GM23338 (cell line): Measurements from ENCODE around the gene MFSD6. TPM values are rescaled to one million over a fixed set of nuclear protein-coding genes. Genes with fewer than 3 reads are reported as not detected.

Experiments used
- ATAC-seq: fragments of 200-7000 bp; cut with Tn5 transposase; 3 replicates; pipeline ENCODE4 v1.9.1; 2020
- DNase-seq: peaks from one replicate; pipeline ENCODE4 v3.0.0-alpha.2; 2015; ENCODE audit warnings: low spot score
- H2AFZ ChIP-seq: fragments of 200-600 bp; sonication (generic); 2 replicates; pipeline ENCODE4 v1.8.0; 2016; ENCODE audit warnings: antibody characterized with exemption, mild to moderate bottlenecking, moderate library complexity
- H3F3A ChIP-seq: fragments of 200-600 bp; sonication (generic); replicated peaks from 2 replicates; pipeline ENCODE4 v1.8.0; 2017; ENCODE audit warnings: antibody characterized with exemption, mixed run types, low read depth
- H3K27ac ChIP-seq: fragments of 200-600 bp; sonication (generic); 2 replicates; pipeline ENCODE4 v1.6.1; 2016; ENCODE audit warnings: low read depth
- H3K27me3 ChIP-seq: fragments of 200-600 bp; sonication (generic); 2 replicates; pipeline ENCODE4 v1.8.0; 2016; ENCODE audit warnings: mild to moderate bottlenecking, mixed run types, moderate library complexity; ENCODE audit not compliant: insufficient read depth
- H3K36me3 ChIP-seq: fragments of 200-600 bp; sonication (generic); 2 replicates; pipeline ENCODE4 v1.8.0; 2016; ENCODE audit warnings: mild to moderate bottlenecking; ENCODE audit not compliant: insufficient read depth
- H3K4me1 ChIP-seq: fragments of 200-600 bp; sonication (generic); 2 replicates; pipeline ENCODE4 v1.8.0; 2016; ENCODE audit warnings: mild to moderate bottlenecking, moderate library complexity; ENCODE audit not compliant: insufficient read depth
- H3K4me2 ChIP-seq: fragments of 200-600 bp; sonication (generic); 2 replicates; pipeline ENCODE4 v1.7.1; 2017; ENCODE audit warnings: mixed run types
- H3K4me3 ChIP-seq: fragments of 200-600 bp; sonication (generic); 2 replicates; pipeline ENCODE4 v1.6.1; 2016; ENCODE audit warnings: mixed run types
- H3K79me2 ChIP-seq: fragments of 200-600 bp; sonication (generic); replicated peaks from 2 replicates; pipeline ENCODE4 v1.8.0; 2017; ENCODE audit warnings: mild to moderate bottlenecking; ENCODE audit not compliant: insufficient read depth
- H3K9me2 ChIP-seq: fragments of 200-600 bp; sonication (generic); 2 replicates; pipeline ENCODE4 v1.8.0; 2017; ENCODE audit not compliant: insufficient read depth
- H4K20me1 ChIP-seq: fragments of 200-600 bp; sonication (generic); replicated peaks from 2 replicates; pipeline ENCODE4 v1.8.0; 2017; ENCODE audit warnings: mild to moderate bottlenecking; ENCODE audit not compliant: insufficient read depth
- H3K27ac Mint-ChIP-seq: 2 replicates; pipeline ENCODE4 v1.8.0; 2020; ENCODE audit warnings: inconsistent platforms, mild to moderate bottlenecking, moderate library complexity, mixed read lengths
- H3K27me3 Mint-ChIP-seq: 3 replicates; pipeline ENCODE4 v1.8.0; 2022; ENCODE audit warnings: low read depth, mild to moderate bottlenecking, moderate library complexity, mixed read lengths, inconsistent platforms; ENCODE audit not compliant: insufficient read depth, poor library complexity
- H3K36me3 Mint-ChIP-seq: 3 replicates; pipeline ENCODE4 v1.8.0; 2021; ENCODE audit warnings: low read depth, mild to moderate bottlenecking, inconsistent platforms, moderate library complexity, mixed read lengths
- H3K4me1 Mint-ChIP-seq: 3 replicates; pipeline ENCODE4 v1.8.0; 2020; ENCODE audit warnings: mild to moderate bottlenecking, inconsistent platforms, mixed read lengths
- H3K4me3 Mint-ChIP-seq: 3 replicates; pipeline ENCODE4 v1.8.0; 2021; ENCODE audit warnings: moderate library complexity, mild to moderate bottlenecking, inconsistent platforms, mixed read lengths
- H3K9me3 Mint-ChIP-seq: 3 replicates; pipeline ENCODE4 v1.8.0; 2020; ENCODE audit warnings: moderate library complexity, mild to moderate bottlenecking, inconsistent platforms, mixed read lengths
- CREB1 ChIP-seq: fragments of 250-450 bp; sonication (Bioruptor Pico); IDR thresholded peaks from 2 replicates; pipeline ENCODE4 v1.5.0; 2020; ENCODE audit warnings: low read depth, mild to moderate bottlenecking, moderate library complexity
- CTCF ChIP-seq, 2 experiments: fragments of 200-600 bp in 1 of 2; sonication (generic) in 1 of 2; conservative IDR thresholded peaks; 2 replicates each; pipeline versions ENCODE4 v1.5.1 to v1.6.1; 2016 to 2017; ENCODE audit warnings: antibody characterized with exemption in 2 of 2, low read depth in 2 of 2, mild to moderate bottlenecking in 2 of 2, moderate library complexity in 1 of 2
- ETS1 ChIP-seq: IDR thresholded peaks from 2 replicates; pipeline ENCODE4 v1.6.1; 2016; ENCODE audit warnings: antibody characterized with exemption
- EZH2 ChIP-seq: fragments of 200-600 bp; sonication (generic); IDR thresholded peaks from one replicate; pipeline ENCODE4 v1.8.0; 2017; ENCODE audit warnings: antibody characterized with exemption, mild to moderate bottlenecking, low read depth; ENCODE audit not compliant: unreplicated experiment
- EZH2phosphoT487 ChIP-seq: fragments of 200-600 bp; sonication (generic); IDR thresholded peaks from one replicate; pipeline ENCODE4 v1.8.1; 2018; ENCODE audit warnings: antibody characterized with exemption; ENCODE audit not compliant: unreplicated experiment
- NANOG ChIP-seq: IDR thresholded peaks from 2 replicates; pipeline ENCODE4 v1.6.1; 2016; ENCODE audit warnings: antibody characterized with exemption, borderline replicate concordance
- POLR2AphosphoS5 ChIP-seq: IDR thresholded peaks from 2 replicates; pipeline ENCODE4 v1.6.1; 2016; ENCODE audit warnings: antibody characterized with exemption, low read depth
- STAT1 ChIP-seq: IDR thresholded peaks from one replicate; pipeline ENCODE4 v1.6.1; 2016; ENCODE audit warnings: antibody characterized with exemption; ENCODE audit not compliant: unreplicated experiment
- ZNF114 ChIP-seq: fragments of 250-450 bp; sonication (Bioruptor Pico); IDR thresholded peaks from 2 replicates; pipeline ENCODE4 v1.5.0; 2020; ENCODE audit warnings: mild to moderate bottlenecking, moderate library complexity
- ZNF331 ChIP-seq: fragments of 250-450 bp; sonication (Bioruptor Pico); IDR thresholded peaks from 2 replicates; pipeline ENCODE4 v1.5.0; 2020; ENCODE audit warnings: low read depth, mild to moderate bottlenecking, moderate library complexity
- ZNF462 ChIP-seq: fragments of 250-450 bp; sonication (Bioruptor Pico); IDR thresholded peaks from 2 replicates; pipeline ENCODE4 v1.5.0; 2020; ENCODE audit warnings: mild to moderate bottlenecking, moderate library complexity
- polyA plus RNA-seq: library from polyadenylated mRNA; unstranded; fragments of >200 nt; fragmentation: Nextera tagmentation; extraction: Ambion mirVana; gene quantifications from 2 replicates; pipeline ENCODE4 v1.2.1, GENCODE V29; 2016
- total RNA-seq: library from RNA; depleted of rRNA; stranded (reverse); fragments of >200 nt; shearing (Covaris generic); gene quantifications from 2 replicates; pipeline ENCODE4 v1.2.3, GENCODE V29; 2014

Gene MFSD6
- total and polyA plus RNA-seq, 2 experiments from 2014 or later = 2.3 to 9.6 TPM

GRCh38 chr2:190504912-190505311 lies 96.8 kb downstream of the MFSD6 start (continued):
- TF ChIP-seq CTCF (conservative IDR thresholded peaks at IDR 0.05; ENCODE audit: low read depth in 2 of 2) = no peak
- no peak for TF ChIP-seq ETS1
- TF ChIP-seq STAT1 = no peak
- TF ChIP-seq ZNF331 (CRISPR knock-in tag) = no peak
- no peak for TF ChIP-seq CREB1 (CRISPR knock-in tag)
- TF ChIP-seq NANOG = no peak
- TF ChIP-seq EZH2 = no peak
- TF ChIP-seq EZH2phosphoT487 = no peak
- TF ChIP-seq ZNF114 (CRISPR knock-in tag) = no peak

- no peak for ATAC-seq
- TF ChIP-seq NANOG = no peak
- TF ChIP-seq POLR2AphosphoS5 = no peak
- TF ChIP-seq ZNF114 (CRISPR knock-in tag) = no peak
- TF ChIP-seq ETS1 = no peak
- no peak for TF ChIP-seq EZH2phosphoT487
- no peak for TF ChIP-seq STAT1
- TF ChIP-seq CTCF (conservative IDR thresholded peaks at IDR 0.05; ENCODE audit: low read depth in 2 of 2) = no peak
- TF ChIP-seq ZNF462 (CRISPR knock-in tag) = no peak
- no peak for TF ChIP-seq EZH2
Observed at GRCh38 chr2:190505696-190506095, 97.5 kb downstream of the MFSD6 start.

More at GRCh38 chr2:190505696-190506095, 97.5 kb downstream of the MFSD6 start:
- Histone ChIP-seq H3K9me2 (no peaks in the 10 kb centered on the region), H3K4me2 (no peak overlapping the region), H3K4me3 (no peak overlapping the region), H2AFZ (no peak overlapping the region), H3K27me3 (no peaks in the 10 kb centered on the region), H3K36me3 (no peaks in the 10 kb centered on the region), H3F3A (no peaks in the 10 kb centered on the region), H4K20me1 (no peaks in the 10 kb centered on the region), H3K79me2 (no peaks in the 10 kb centered on the region), H3K4me1 (peaks cover 3% of the 10 kb centered on the region; the same call in 1 of the 2 replicates), H3K27ac (no peak overlapping the region)
- H3K36me3 Mint-ChIP-seq = no peaks in the 10 kb centered on the region
- H3K9me3 Mint-ChIP-seq = no peaks in the 10 kb centered on the region
- H3K4me1 Mint-ChIP-seq = peaks cover 5% of the 10 kb centered on the region
- H3K4me3 Mint-ChIP-seq = no peak overlapping the region
- H3K27me3 Mint-ChIP-seq = no peaks in the 10 kb centered on the region
- H3K27ac Mint-ChIP-seq = no peak overlapping the region
- no peak for DNase-seq
